HepG2 (cell line): ENCODE results near the gene SLC25A19.

Experiments used
- CHCHD3 ChIP-seq: sonication (generic); formaldehyde crosslinking; IDR thresholded peaks from 2 replicates; pipeline ENCODE4 v1.8.0; 2022; ENCODE audit warnings: mild to moderate bottlenecking, missing genetic modification reagents, moderate library complexity
- CTCF ChIP-seq: sonication (generic); formaldehyde crosslinking; IDR thresholded peaks from 2 replicates; pipeline ENCODE4 v1.5.0; 2020; ENCODE audit warnings: mild to moderate bottlenecking, missing genetic modification reagents, moderate library complexity
- HDAC6 ChIP-seq: fragments of 200-600 bp; sonication (generic); IDR thresholded peaks from 2 replicates; pipeline ENCODE4 v1.7.0; 2017; ENCODE audit warnings: mild to moderate bottlenecking, antibody characterized with exemption, low read length, low read depth
- JUN ChIP-seq: sonication (generic); formaldehyde crosslinking; IDR thresholded peaks from 2 replicates; pipeline ENCODE4 v1.4.0; 2020; ENCODE audit warnings: mild to moderate bottlenecking, missing genetic modification reagents
- NR1H2 ChIP-seq: sonication (generic); formaldehyde crosslinking; IDR thresholded peaks from 2 replicates; pipeline ENCODE4 v1.8.1; 2022; ENCODE audit warnings: low read depth, missing genetic modification reagents, borderline replicate concordance
- POLR2A ChIP-seq, 2 experiments: IDR thresholded peaks; 2 replicates each; pipeline ENCODE4 v1.6.1; 2011; ENCODE audit warnings: low read depth in 2 of 2, low read length in 2 of 2, mild to moderate bottlenecking in 1 of 2, moderate library complexity in 1 of 2; ENCODE audit not compliant: insufficient read depth in 1 of 2
- POLR2AphosphoS5 ChIP-seq: IDR thresholded peaks from 2 replicates; pipeline ENCODE4 v1.6.1; 2012; ENCODE audit warnings: low read depth, low read length
- REST ChIP-seq, 2 experiments: IDR thresholded peaks; 2 replicates each; pipeline ENCODE4 v1.6.1; 2011 to 2012; ENCODE audit warnings: low read length in 2 of 2, borderline replicate concordance in 1 of 2, low read depth in 1 of 2, mild to moderate bottlenecking in 1 of 2, moderate library complexity in 1 of 2
- RFX1 ChIP-seq: fragments of 450-650 bp; IDR thresholded peaks from 2 replicates; pipeline ENCODE4 v1.6.1; 2017
- TBP ChIP-seq: sonication (generic); formaldehyde crosslinking; IDR thresholded peaks from 2 replicates; pipeline ENCODE4 v1.5.0; 2020; ENCODE audit warnings: missing genetic modification reagents
- ZBTB10 ChIP-seq: sonication (generic); formaldehyde crosslinking; IDR thresholded peaks from 2 replicates; pipeline ENCODE4 v1.4.0; 2020; ENCODE audit warnings: missing genetic modification reagents, borderline replicate concordance
- ZFX ChIP-seq: sonication (generic); formaldehyde crosslinking; IDR thresholded peaks from 2 replicates; pipeline ENCODE4 v1.4.0; 2020; ENCODE audit warnings: mild to moderate bottlenecking, low read depth, missing genetic modification reagents, moderate library complexity
- ZNF207 ChIP-seq: fragments of 450-650 bp; IDR thresholded peaks from 2 replicates; pipeline ENCODE4 v1.6.1; 2016; ENCODE audit warnings: antibody characterized with exemption, borderline replicate concordance
- ZNF280D ChIP-seq: sonication (generic); formaldehyde crosslinking; IDR thresholded peaks from 2 replicates; pipeline ENCODE4 v1.5.1; 2020; ENCODE audit warnings: mild to moderate bottlenecking, missing genetic modification reagents

- TF ChIP-seq NR1H2 (CRISPR knock-in tag) (no peak), REST (IDR thresholded peaks at IDR 0.05; ENCODE audit: borderline replicate concordance in 1 of 2, low read depth in 1 of 2, low read length in 2 of 2) (no peak), CTCF (CRISPR knock-in tag) (no peak), TBP (CRISPR knock-in tag) (no peak), ZNF280D (CRISPR knock-in tag) (no peak), ZBTB10 (CRISPR knock-in tag) (no peak), RFX1 (no peak), JUN (CRISPR knock-in tag) (no peak), ZFX (CRISPR knock-in tag) (no peak), POLR2A (IDR thresholded peaks at IDR 0.05; ENCODE audit: insufficient read depth in 1 of 2, low read depth in 2 of 2, low read length in 2 of 2) (no peak), ZNF207 (no peak), HDAC6 (no peak), CHCHD3 (CRISPR knock-in tag) (no peak), POLR2AphosphoS5 (no peak)
These were observed 11.6 kb downstream of the SLC25A19 start for GRCh38 chr17:75277664-75278071.
